Liver (tissue), 9 donors: Measurements from ENCODE around the gene RARRES2. TPM values are rescaled to one million over a fixed set of nuclear protein-coding genes. Genes with fewer than 3 reads are reported as not detected.

ENCODE experiments used
- DNase-seq: peaks from one replicate; pipeline ENCODE4 v3.0.0-alpha.2; 2017; ENCODE audit warnings: low spot score
- H3K27ac ChIP-seq, 2 donors: one replicate each; pipeline ENCODE4 v1.7.0; 2013; ENCODE audit warnings: inconsistent platforms in 2 of 2, low read length in 2 of 2, control low read depth in 1 of 2, low read depth in 1 of 2, mild to moderate bottlenecking in 1 of 2
- H3K27me3 ChIP-seq, 4 donors: one replicate each; pipeline versions ENCODE4 v1.6.1 to v1.7.0; 2013; ENCODE audit warnings: low read length in 3 of 4, inconsistent platforms in 1 of 4, mild to moderate bottlenecking in 1 of 4, moderate library complexity in 1 of 4; ENCODE audit not compliant: control insufficient read depth in 4 of 4, insufficient read depth in 4 of 4
- H3K36me3 ChIP-seq, 4 donors: one replicate each; pipeline versions ENCODE4 v1.6.1 to v1.7.0; 2013; ENCODE audit warnings: low read length in 3 of 4, mild to moderate bottlenecking in 3 of 4, low read depth in 1 of 4, moderate library complexity in 1 of 4; ENCODE audit not compliant: control insufficient read depth in 4 of 4, insufficient read depth in 3 of 4
- H3K4me1 ChIP-seq, 4 donors: one replicate each; pipeline versions ENCODE4 v1.6.1 to v1.7.0; 2013; ENCODE audit warnings: low read length in 3 of 4, mild to moderate bottlenecking in 3 of 4, moderate library complexity in 1 of 4; ENCODE audit not compliant: control insufficient read depth in 4 of 4, insufficient read depth in 4 of 4
- H3K4me3 ChIP-seq, 3 donors: one replicate each; pipeline versions ENCODE4 v1.6.1 to v1.7.0; 2013; ENCODE audit warnings: low read length in 3 of 3, control low read depth in 1 of 3, low read depth in 1 of 3, mild to moderate bottlenecking in 1 of 3
- H3K9ac ChIP-seq, 2 donors: one replicate each; pipeline ENCODE4 v1.7.0; 2013; ENCODE audit warnings: low read length in 2 of 2, mild to moderate bottlenecking in 2 of 2, moderate library complexity in 2 of 2, control low read depth in 1 of 2, low read depth in 1 of 2
- H3K9me3 ChIP-seq, 4 donors: one replicate each; pipeline versions ENCODE4 v1.6.1 to v1.7.0; 2013; ENCODE audit warnings: low read length in 3 of 4; ENCODE audit not compliant: control insufficient read depth in 4 of 4
- CTCF ChIP-seq: fragments of 150-350 bp; IDR thresholded peaks from 2 replicates; pipeline ENCODE4 v1.5.1; 2017; ENCODE audit warnings: improper control_type of control experiment, low read depth, low read length; ENCODE audit not compliant: missing input control
- EGR1 ChIP-seq, 2 donors: IDR thresholded peaks; 2 replicates each; pipeline ENCODE4 v1.6.1; 2016 to 2018; ENCODE audit warnings: antibody characterized with exemption in 2 of 2, low read depth in 2 of 2
- FOXA1 ChIP-seq: IDR thresholded peaks from 2 replicates; pipeline ENCODE4 v1.6.1; 2016; ENCODE audit warnings: antibody characterized with exemption
- FOXA2 ChIP-seq: IDR thresholded peaks from 2 replicates; pipeline ENCODE4 v1.6.1; 2016; ENCODE audit warnings: antibody characterized with exemption
- GABPA ChIP-seq, 2 donors: IDR thresholded peaks in 1 of 2; conservative IDR thresholded peaks in 1 of 2; 2 replicates each; pipeline ENCODE4 v1.6.1; 2016; ENCODE audit warnings: antibody characterized with exemption in 2 of 2, mild to moderate bottlenecking in 1 of 2, moderate library complexity in 1 of 2
- HNF4A ChIP-seq, 2 donors: conservative IDR thresholded peaks; 2 replicates each; pipeline ENCODE4 v1.6.1; 2016; ENCODE audit warnings: antibody characterized with exemption in 2 of 2, mild to moderate bottlenecking in 2 of 2
- HNF4G ChIP-seq: IDR thresholded peaks from 2 replicates; pipeline ENCODE4 v1.6.1; 2016; ENCODE audit warnings: antibody characterized with exemption
- JUND ChIP-seq, 2 donors: IDR thresholded peaks; 2 replicates each; pipeline ENCODE4 v1.6.1; 2016; ENCODE audit warnings: antibody characterized with exemption in 2 of 2
- NR2F2 ChIP-seq: IDR thresholded peaks from 2 replicates; pipeline ENCODE4 v1.6.1; 2016; ENCODE audit warnings: antibody characterized with exemption
- RAD21 ChIP-seq, 2 donors: IDR thresholded peaks; 2 replicates each; pipeline ENCODE4 v1.6.1; 2016; ENCODE audit warnings: antibody characterized with exemption in 2 of 2, mild to moderate bottlenecking in 2 of 2
- REST ChIP-seq: IDR thresholded peaks from 2 replicates; pipeline ENCODE4 v1.6.1; 2016; ENCODE audit warnings: antibody characterized with exemption, mild to moderate bottlenecking
- RXRA ChIP-seq, 2 donors: IDR thresholded peaks; 2 replicates each; pipeline ENCODE4 v1.6.1; 2017 to 2018; ENCODE audit warnings: antibody characterized with exemption in 2 of 2, mild to moderate bottlenecking in 1 of 2
- SP1 ChIP-seq: IDR thresholded peaks from 2 replicates; pipeline ENCODE4 v1.6.1; 2018; ENCODE audit warnings: antibody characterized with exemption, mild to moderate bottlenecking
- TAF1 ChIP-seq: conservative IDR thresholded peaks from 2 replicates; pipeline ENCODE4 v1.6.1; 2016; ENCODE audit warnings: antibody characterized with exemption, mild to moderate bottlenecking
- YY1 ChIP-seq: IDR thresholded peaks from 2 replicates; pipeline ENCODE4 v1.6.1; 2016; ENCODE audit warnings: antibody characterized with exemption, mild to moderate bottlenecking
- WGBS: extraction: QIAGEN DNeasy Blood & Tissue Kit; methylation state at CpG from one replicate; pipeline ENCODE4 v1.1.7; 2013; 5-methylcytosine and 5-hydroxymethylcytosine counted together
- polyA plus RNA-seq, 2 donors: library from polyadenylated mRNA; stranded (reverse) in 1 of 2; unstranded in 1 of 2; fragments of 200-250 nt in 1 of 2; fragments of >200 nt in 1 of 2; fragmentation: Nextera tagmentation in 1 of 2; extraction: Ambion mirVana in 1 of 2; gene quantifications; one replicate each; pipeline versions ENCODE4 v1.2.1 to v1.2.3, GENCODE V29; 2013 to 2015
- total RNA-seq, 2 donors: library from RNA; depleted of rRNA; stranded (reverse); fragments of >200 nt; gene quantifications; one replicate each; pipeline ENCODE4 v1.2.3, GENCODE V29; 2014
- TF ChIP-seq, protein P1 (sequence below): IDR thresholded peaks from 2 replicates; pipeline ENCODE4 v1.6.1; 2016; ENCODE audit warnings: antibody characterized with exemption
- TF ChIP-seq, protein P2 (sequence below): IDR thresholded peaks from 2 replicates; pipeline ENCODE4 v1.6.1; 2016; ENCODE audit warnings: antibody characterized with exemption
- TF ChIP-seq, protein P3 (sequence below): IDR thresholded peaks from 2 replicates; pipeline ENCODE4 v1.6.1; 2016; ENCODE audit warnings: antibody characterized with exemption
- donor health status: healthy.
- donor health status: healthy.
- donor health status: healthy.
- donor health status: healthy.
- donor health status: healthy.

The RARRES2 gene
- total and polyA plus RNA-seq, 4 donors: 149 to 1,915 (median 842) TPM

DNA sequence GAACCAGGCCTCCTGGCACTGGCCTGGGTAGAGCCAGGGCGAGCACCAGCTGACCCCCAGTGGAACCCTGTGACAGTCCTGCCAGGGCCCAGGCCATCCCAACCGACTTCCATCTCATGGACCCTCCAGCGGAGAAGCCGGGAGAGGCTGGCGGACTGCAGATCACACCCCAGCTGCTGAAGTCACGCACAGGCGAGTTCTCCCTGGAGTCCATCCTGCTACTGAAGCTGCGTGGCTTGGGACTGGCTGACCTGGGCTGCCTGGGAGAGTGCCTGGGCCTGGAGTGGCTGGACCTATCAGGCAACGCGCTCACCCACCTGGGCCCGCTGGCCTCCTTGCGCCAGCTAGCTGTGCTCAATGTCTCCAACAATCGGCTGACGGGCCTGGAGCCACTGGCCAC is 4.7 kb downstream of the RARRES2 start:
- peaks cover 0 to 7% (median 2%) of the 10 kb centered on the region in 4 donors for H3K36me3 ChIP-seq
- peak overlapping the region; percentile 77 to 80 for H3K27ac ChIP-seq
- peaks cover 23 to 61% (median 56%) of the 10 kb centered on the region in 4 donors for H3K4me1 ChIP-seq
- H3K27me3 ChIP-seq: no peaks in the 10 kb centered on the region
- H3K9me3 ChIP-seq: no peaks in the 10 kb centered on the region
- 78% methylated on average over 14 of the region's 14 CpGs for WGBS
- no peak for DNase-seq
- no peak overlapping the region for H3K4me3 ChIP-seq
- no peak for TF ChIP-seq EGR1 (IDR thresholded peaks at IDR 0.05; ENCODE audit: low read depth in 2 of 2)
- TF ChIP-seq JUND (IDR thresholded peaks at IDR 0.05): no peak
- no peak for TF ChIP-seq RAD21 (IDR thresholded peaks at IDR 0.05)
- no peak for TF ChIP-seq YY1
- TF ChIP-seq FOXA1: no peak
- TF ChIP-seq, protein P1, sequence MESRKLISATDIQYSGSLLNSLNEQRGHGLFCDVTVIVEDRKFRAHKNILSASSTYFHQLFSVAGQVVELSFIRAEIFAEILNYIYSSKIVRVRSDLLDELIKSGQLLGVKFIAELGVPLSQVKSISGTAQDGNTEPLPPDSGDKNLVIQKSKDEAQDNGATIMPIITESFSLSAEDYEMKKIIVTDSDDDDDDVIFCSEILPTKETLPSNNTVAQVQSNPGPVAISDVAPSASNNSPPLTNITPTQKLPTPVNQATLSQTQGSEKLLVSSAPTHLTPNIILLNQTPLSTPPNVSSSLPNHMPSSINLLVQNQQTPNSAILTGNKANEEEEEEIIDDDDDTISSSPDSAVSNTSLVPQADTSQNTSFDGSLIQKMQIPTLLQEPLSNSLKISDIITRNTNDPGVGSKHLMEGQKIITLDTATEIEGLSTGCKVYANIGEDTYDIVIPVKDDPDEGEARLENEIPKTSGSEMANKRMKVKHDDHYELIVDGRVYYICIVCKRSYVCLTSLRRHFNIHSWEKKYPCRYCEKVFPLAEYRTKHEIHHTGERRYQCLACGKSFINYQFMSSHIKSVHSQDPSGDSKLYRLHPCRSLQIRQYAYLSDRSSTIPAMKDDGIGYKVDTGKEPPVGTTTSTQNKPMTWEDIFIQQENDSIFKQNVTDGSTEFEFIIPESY: no peak
- no peak overlapping the region for H3K9ac ChIP-seq

DNA sequence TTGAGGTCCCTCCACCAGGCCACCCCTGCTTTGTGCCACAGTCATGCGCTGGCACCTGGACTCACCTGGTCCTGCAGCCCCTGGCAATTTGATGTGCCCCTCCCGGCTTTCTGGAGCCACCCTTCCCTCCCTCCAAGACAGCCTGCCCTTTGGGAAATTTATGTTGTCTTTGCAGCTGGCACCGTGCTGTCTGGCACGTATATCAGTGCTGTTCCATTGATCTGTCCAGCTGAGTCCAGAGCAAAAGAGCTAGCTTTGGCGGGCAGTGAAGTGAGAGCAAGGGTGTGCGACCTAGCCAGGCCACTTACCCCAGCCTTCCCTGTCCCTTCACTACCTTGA is 5.7 kb downstream of the RARRES2 start:
- Histone ChIP-seq H3K9me3 (no peaks in the 10 kb centered on the region), H3K27me3 (no peaks in the 10 kb centered on the region), H3K4me3 (no peak overlapping the region), H3K36me3 (peaks cover 0 to 16% (median 7%) of the 10 kb centered on the region in 4 donors), H3K9ac (no peak overlapping the region), H3K27ac (peak overlapping the region; percentile 77 to 80), H3K4me1 (peaks cover 23 to 60% (median 55%) of the 10 kb centered on the region in 4 donors)
- TF ChIP-seq REST: no peak
- TF ChIP-seq, protein P2, sequence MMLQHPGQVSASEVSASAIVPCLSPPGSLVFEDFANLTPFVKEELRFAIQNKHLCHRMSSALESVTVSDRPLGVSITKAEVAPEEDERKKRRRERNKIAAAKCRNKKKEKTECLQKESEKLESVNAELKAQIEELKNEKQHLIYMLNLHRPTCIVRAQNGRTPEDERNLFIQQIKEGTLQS: no peak
- no peak for TF ChIP-seq FOXA1
- TF ChIP-seq JUND (IDR thresholded peaks at IDR 0.05): no peak
- TF ChIP-seq GABPA (IDR thresholded peaks at IDR 0.05 in 1 of 2, conservative IDR thresholded peaks at IDR 0.05 in 1 of 2): no peak
- no peak for TF ChIP-seq EGR1 (IDR thresholded peaks at IDR 0.05; ENCODE audit: low read depth in 2 of 2)
- TF ChIP-seq RAD21 (IDR thresholded peaks at IDR 0.05): peak; percentile 3 to 40
- peak; percentile 33 for TF ChIP-seq SP1
- TF ChIP-seq, protein P1: no peak
- no peak for TF ChIP-seq FOXA2
- no peak for TF ChIP-seq CTCF
- peak; percentile 57 to 72 for TF ChIP-seq HNF4A (conservative IDR thresholded peaks at IDR 0.05)
- TF ChIP-seq RXRA (IDR thresholded peaks at IDR 0.05): peak; percentile 30 to 78
- no peak for TF ChIP-seq NR2F2
- TF ChIP-seq, protein P3, sequence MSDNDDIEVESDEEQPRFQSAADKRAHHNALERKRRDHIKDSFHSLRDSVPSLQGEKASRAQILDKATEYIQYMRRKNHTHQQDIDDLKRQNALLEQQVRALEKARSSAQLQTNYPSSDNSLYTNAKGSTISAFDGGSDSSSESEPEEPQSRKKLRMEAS: peak; percentile 10
- TF ChIP-seq HNF4G: no peak
- no peak for TF ChIP-seq YY1
- no peak for TF ChIP-seq TAF1
- WGBS: 34% methylated on average over 6 of the region's 6 CpGs
- no peak for DNase-seq
